ENCODE data around the gene UQCRH.

- TF ChIP-seq ZBTB39 (CRISPR knock-in tag; IDR thresholded peaks at IDR 0.05): no peak
- TF ChIP-seq GLI4 (CRISPR knock-in tag; IDR thresholded peaks at IDR 0.05; ENCODE audit: borderline replicate concordance): no peak
- no peak for TF ChIP-seq KDM5B (CRISPR knock-in tag; IDR thresholded peaks at IDR 0.05; ENCODE audit: borderline replicate concordance)
- no peak for TF ChIP-seq MAX (IDR thresholded peaks at IDR 0.05)
- peak; percentile 33; the same call in 1 of the 2 replicates for TF ChIP-seq ZBTB33 (CRISPR knock-in tag; IDR thresholded peaks at IDR 0.05)
- TF ChIP-seq POLR2A (IDR thresholded peaks at IDR 0.05; ENCODE audit: insufficient read depth in 1 of 2, low read depth in 2 of 2, low read length in 2 of 2): 0 out of 4 replicates have a peak, but pooled peaks of 1 of the 2 experiments have one; percentile 17
- TF ChIP-seq SMC3 (IDR thresholded peaks at IDR 0.05; ENCODE audit: low read length): no peak
- TF ChIP-seq ZBTB7A (CRISPR knock-in tag; IDR thresholded peaks at IDR 0.05): no peak
- TF ChIP-seq CTCF (CRISPR knock-in tag; IDR thresholded peaks at IDR 0.05): no peak
- TF ChIP-seq ZNF354B (CRISPR knock-in tag; IDR thresholded peaks at IDR 0.05): no peak
- no peak for TF ChIP-seq ZC3H4 (CRISPR knock-in tag; IDR thresholded peaks at IDR 0.05; ENCODE audit: borderline replicate concordance)
- TF ChIP-seq PCBP1 (IDR thresholded peaks at IDR 0.05; ENCODE audit: borderline replicate concordance, low read depth, low read length): no peak
- TF ChIP-seq KLF12 (CRISPR knock-in tag; IDR thresholded peaks at IDR 0.05; ENCODE audit: borderline replicate concordance): no peak
- no peak for TF ChIP-seq PHB2 (IDR thresholded peaks at IDR 0.05; ENCODE audit: partially characterized antibody)
Measured at GRCh38 chr1:46285730-46286477, 17.6 kb upstream of the UQCRH start.

All from HepG2 (cell line).